GM18505 (cell line): ENCODE data around the gene ACSF2.

Source experiments
- ATAC-seq: cut with Tn5 transposase; IDR thresholded peaks from one replicate; pipeline ENCODE4 v1.9.1; 2021; ENCODE audit not compliant: unreplicated experiment
- POLR2A ChIP-seq: IDR thresholded peaks from 4 replicates; pipeline ENCODE4 v1.6.1; 2011; ENCODE audit warnings: borderline replicate concordance; ENCODE audit not compliant: insufficient read depth, insufficient read length; ENCODE audit errors: extremely low read depth

ACSF2 gene

DNA sequence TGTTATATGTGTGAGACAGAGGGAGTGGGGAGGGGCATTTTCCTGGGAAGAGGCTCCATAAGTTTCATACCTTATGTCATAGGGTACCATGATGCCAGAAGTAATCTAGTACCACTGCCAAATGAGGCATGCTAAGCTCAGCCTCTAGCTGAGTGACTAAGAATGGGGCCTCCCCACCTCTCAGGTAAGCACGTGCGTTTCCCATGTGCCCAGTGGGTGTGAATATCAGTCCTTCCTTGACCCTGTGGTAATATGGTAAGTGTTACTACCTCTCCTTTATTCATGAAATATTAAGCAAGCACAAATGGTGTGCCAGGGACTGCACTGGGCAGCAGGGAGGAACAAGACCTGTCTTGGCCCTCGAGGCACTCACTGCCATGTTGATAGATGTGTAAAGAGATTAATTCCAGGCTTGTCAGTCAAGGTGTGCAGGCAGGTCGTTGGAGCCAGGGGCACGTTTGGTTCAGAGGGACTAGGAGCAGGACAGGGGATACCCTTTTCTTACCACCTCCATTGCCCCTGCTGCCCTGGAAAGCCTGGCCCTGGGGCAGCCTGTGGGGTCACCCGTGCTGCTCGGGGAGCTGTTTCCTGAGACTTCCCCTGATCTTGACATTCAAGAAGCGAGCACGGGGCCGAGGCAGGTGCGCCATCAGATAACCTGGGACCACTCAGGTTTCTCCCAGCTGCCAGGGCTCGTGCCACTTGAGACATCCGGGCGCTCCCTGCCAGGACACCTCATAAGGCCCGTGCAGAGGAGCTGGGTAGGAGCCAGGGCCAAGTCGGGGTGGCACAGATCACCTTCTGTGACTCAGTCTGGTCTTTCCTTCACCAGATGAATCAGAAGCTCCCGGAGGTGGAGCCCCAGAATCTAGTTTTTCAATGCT is 61.4 kb downstream of the ACSF2 start:
- TF ChIP-seq POLR2A = no peak
- no peak for ATAC-seq

- no peak for ATAC-seq
- no peak for TF ChIP-seq POLR2A
These were observed 62.9 kb downstream of the ACSF2 start for GRCh38 chr17:50488880-50489279.

- no peak for TF ChIP-seq POLR2A
- ATAC-seq = no peak
These were observed 65.5 kb downstream of the ACSF2 start for GRCh38 chr17:50491505-50491904.

- no peak for TF ChIP-seq POLR2A
- no peak for ATAC-seq
These were observed 66.2 kb downstream of the ACSF2 start for GRCh38 chr17:50492214-50492613.

DNA sequence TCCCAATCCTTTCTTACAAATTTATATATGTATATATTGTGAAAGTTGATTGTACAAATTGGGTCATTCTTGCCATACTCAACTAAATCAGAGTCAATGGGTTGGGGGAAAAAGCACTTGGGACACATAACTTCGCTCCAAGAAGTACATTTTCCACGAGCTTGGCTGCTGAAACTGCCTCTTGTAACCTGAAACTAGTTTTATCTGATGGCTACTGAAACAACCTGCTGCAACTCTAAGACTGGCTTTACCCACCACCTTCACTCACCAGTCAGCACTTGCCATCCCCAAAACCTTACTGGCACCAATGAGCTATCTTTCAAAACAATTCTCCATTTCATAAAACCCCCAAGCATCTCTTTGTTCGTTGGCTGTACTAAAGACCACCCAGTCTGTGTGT is 67.7 kb downstream of the ACSF2 start:
- TF ChIP-seq POLR2A = no peak
- no peak for ATAC-seq

GRCh38 chr17:50495217-50495823 is 69.3 kb downstream of the ACSF2 start:
- TF ChIP-seq POLR2A = no peak
- ATAC-seq = no peak

DNA sequence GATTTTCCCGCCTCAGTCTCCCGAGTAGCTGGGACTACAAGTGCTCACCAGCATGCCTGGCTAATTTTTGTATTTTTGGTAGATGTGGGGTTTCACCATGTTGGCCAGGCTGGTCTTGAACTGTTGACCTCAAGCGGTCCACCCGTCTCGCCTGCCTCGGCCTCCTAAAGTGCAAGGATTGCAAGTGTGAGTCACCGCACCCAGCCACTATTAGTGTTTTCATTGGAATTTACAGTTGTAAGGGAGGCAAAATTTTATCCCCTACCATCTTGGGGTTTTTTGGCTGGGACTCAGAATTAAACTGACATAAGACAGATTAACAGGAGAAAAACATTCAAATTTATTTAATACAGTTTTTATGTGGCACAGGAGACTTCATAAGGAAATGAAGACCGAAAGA is 69.9 kb downstream of the ACSF2 start:
- no peak for ATAC-seq
- no peak for TF ChIP-seq POLR2A

DNA sequence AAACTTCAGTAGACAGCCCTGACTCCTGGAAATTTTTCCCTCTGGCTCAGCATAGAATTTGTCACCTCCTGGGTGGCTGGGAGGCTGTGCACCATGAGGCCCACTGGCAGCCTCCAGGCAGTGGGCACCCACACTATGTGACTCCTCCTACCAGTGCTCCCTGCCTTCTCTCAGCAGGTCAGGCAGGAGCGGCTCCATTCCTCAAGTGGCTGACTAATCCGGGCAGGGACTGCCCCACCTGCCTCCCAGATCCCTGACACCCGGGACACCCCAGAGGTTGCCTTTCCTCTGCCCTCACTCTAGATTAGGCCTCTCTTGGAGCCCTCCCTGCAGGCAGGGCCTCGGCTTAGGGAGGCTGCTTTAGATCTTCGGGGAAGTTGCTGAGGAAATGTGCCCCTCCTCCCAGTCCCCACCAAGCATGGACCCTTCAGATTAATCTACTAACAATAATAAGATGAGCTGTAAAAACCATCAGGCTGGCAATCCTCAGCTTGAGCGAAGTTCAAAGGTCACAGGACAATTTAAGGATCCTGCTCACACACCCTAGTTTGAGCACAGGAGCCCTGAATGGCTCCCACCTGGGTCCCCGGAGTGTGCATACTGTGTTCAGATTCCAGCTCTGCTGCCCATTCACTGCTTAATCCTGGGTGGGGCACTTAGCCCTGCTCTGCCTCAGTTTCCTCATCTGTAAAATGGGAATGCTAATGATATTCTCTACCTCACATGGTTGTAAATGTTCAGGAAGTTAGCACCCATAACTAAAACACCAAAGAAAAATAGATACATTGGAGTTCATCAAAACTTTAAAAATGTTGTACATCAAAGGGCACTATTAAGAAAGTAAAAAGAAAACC is 72.2 kb downstream of the ACSF2 start:
- TF ChIP-seq POLR2A = no peak
- no peak for ATAC-seq

DNA sequence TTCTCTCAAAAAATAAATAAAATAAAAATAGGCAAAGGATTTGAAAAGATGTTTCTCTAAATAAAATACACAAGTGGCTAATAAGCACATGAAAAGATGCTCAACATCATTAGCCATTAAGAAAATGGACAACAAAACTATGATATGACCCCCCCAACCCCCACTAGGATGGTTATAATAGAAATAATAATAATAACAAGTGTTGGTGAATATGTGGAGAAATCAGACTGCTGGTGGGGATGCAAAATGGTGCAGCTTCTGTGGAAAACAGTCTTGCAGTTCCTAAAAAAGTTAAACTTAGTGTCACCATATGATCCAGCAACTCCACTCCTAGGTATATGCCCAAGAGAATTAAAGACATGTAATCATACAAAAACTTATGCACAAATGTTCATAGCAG is 73.3 kb downstream of the ACSF2 start:
- ATAC-seq = no peak

DNA sequence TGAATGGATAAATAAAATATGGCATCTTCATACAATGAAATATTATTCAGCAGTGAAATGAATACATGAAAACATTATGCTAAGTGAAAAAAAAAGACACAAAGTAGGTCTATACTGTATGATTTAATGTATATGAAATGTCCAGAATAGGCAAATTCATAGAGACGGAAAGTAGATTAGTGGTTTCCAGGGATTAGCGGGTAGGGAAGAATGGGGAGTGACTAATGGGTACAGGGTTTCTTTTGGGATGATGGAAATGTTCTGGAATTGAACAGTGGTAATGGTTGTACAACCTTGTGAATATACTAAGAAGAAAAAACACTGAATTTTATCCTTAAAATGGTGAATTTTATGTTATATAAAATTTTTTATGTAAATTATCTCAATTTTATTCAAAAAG is 73.7 kb downstream of the ACSF2 start:
- ATAC-seq = no peak

More for the DNA sequence above, 73.3 kb downstream of the ACSF2 start:
- no peak for TF ChIP-seq POLR2A

GRCh38 chr17:50501054-50501453 is 75.0 kb downstream of the ACSF2 start:
- TF ChIP-seq POLR2A = no peak
- no peak for ATAC-seq

More for the DNA sequence above, 73.7 kb downstream of the ACSF2 start:
- no peak for TF ChIP-seq POLR2A

GRCh38 chr17:50502301-50502990 is 76.4 kb downstream of the ACSF2 start:
- TF ChIP-seq POLR2A = no peak
- no peak for ATAC-seq
